Tibial nerve (tissue), 3 donors: ENCODE measurements around the gene HARS1.

ENCODE experiments used
- CTCF ChIP-seq, 5 experiments: fragments of 200-600 bp in 3 of 5; fragments of 450-650 bp in 2 of 5; sonication (generic) in 3 of 5; IDR thresholded peaks; one replicate each; pipeline ENCODE4 v1.5.1; 2016 to 2019; ENCODE audit warnings: antibody characterized with exemption in 5 of 5, mild to moderate bottlenecking in 3 of 5, moderate library complexity in 2 of 5
- POLR2A ChIP-seq, 2 donors: fragments of 450-650 bp; IDR thresholded peaks; one replicate each; pipeline ENCODE4 v1.6.1; 2017; ENCODE audit warnings: antibody characterized with exemption in 2 of 2, mild to moderate bottlenecking in 2 of 2, moderate library complexity in 2 of 2

GRCh38 chr5:140634103-140634502, 57.1 kb downstream of the HARS1 start:
- no peak for TF ChIP-seq CTCF (IDR thresholded peaks at IDR 0.05)
- no peak for TF ChIP-seq POLR2A (IDR thresholded peaks at IDR 0.05)
